DLD1 (cell line): ENCODE measurements around the gene TRRAP.
"Not testable (repeated sequence)": the region's sequence is repeated elsewhere in the genome, so short reads cannot be mapped to it uniquely, and the experiment has no call there.

Experiments
- in situ Hi-C: cut with HindIII; loops from 2 replicates; pipeline ENCODE4 v1.10.0; 2017; ENCODE audit warnings: low sequenced_read_pairs

Gene TRRAP

DNA sequence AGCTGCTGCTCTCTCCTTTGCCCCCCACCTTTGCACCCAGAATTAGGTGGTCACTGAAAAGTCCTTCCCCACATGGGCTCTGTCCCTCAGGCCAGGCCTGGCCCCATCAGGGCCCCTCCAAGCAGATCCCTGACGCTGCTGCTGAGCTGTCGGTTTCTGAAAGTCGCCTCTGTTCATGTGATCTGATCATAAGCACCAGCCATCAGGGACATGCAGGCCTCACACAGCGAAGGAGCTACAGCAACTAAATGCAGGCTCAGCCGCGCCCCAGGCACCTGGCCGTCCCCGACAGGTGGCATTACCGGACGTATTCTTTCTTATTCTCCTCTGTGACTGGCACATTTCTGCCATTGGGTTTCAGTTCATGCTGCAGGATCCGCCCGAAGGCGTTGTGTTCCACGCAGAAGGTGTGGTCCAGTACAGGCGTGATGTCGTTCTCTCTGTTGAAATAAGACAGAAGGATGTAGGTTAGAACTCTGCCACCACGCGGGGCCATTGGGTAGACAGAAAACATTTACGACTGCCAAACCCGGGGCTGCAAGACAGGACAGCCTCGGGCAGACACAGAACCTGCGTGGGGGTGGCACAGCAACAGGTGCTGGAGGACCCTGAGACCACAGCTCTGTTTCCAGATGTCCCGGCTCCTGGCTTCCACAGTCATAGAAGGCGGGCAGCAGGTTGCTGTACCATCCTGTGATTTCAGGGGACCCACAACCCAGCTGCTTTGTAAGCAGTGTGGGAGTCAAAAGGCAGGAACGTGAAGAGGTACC, 159.9 kb downstream of the TRRAP start:
- in situ Hi-C loops, result no loop called here

DNA sequence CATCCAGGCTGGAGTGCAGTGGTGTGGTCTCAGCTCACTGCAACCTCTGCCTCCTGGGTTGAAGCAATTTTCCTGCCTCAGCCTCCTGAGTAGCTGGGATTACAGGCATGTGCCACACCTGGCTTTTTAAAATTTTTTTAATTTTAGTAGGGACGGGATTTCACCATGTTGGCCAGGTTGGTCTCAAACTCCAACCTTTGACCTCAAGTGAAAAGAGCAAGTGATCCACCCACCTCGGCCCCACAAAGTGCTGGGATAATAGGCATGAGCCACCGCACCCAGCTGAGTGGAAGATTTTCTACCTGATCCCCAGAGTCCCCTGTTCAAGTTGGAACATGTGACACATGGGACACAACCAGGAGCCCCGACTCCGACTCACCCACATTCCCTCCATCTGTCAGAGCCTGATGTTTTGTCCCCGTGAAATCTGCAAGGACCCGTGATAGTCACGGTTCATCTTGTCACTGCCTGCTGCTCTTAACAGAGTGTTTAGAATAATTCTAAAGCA, 161.1 kb downstream of the TRRAP start:
- in situ Hi-C loops, result no loop called here

DNA sequence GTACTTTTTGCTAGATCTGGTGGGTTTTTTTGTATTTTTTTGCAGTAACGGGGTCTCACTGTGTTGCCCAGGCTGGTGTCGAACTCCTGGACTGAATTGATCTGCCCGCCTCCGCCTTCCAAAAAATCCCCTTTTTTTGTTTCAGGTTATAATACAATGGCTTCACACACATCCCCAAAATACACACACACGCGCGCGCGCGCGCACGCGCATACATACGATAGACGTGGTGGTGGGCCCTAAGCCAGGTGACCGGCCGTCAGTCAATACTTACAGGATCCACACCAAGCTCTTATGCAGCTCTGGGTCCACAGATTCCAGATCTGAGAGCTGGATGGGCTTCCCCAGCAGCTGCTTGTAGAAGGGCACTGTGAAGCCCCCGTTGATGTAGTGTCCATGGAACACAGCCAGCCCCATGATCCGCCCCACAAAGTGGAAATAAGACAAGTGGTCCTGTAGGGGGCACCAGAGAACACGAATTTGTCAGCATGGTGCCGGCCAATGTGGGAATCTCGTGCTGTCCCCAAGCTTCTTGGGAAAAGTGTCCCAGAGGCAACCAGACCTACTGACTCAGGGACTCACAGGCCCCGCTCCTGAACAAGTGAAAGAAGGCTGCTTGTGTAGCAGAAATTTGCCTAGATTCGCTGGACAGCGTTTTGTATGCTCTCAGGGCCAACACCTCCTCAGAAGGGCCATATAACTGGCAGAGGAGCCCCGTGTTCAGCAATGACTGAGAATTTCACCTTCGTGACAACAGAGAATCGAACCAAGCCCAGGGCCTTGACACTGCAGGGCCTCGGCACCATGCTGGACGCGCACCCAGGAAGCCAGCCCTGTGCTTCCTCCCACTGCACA, 162.0 kb downstream of the TRRAP start:
- in situ Hi-C loops, result no loop called here

DNA sequence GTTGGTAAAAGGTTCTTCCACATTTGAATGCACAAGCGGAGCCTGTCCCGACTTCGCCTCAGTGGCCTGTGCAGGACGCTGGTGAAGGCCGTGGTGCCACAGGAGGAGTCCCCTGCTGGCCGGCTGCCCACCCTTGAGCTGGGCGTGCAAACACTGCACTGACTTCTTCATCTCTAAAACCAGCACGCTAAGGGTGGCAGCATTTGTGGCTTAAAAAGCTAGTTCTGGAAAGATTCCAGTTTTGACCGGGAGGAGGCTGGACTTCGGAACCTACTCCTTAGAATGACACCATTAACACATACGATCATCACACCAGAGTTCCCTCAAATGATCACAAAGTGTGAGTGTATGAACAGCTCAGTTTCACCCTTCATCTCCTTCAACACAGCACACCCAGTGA, 163.2 kb downstream of the TRRAP start:
- in situ Hi-C loops, result no loop called here

DNA sequence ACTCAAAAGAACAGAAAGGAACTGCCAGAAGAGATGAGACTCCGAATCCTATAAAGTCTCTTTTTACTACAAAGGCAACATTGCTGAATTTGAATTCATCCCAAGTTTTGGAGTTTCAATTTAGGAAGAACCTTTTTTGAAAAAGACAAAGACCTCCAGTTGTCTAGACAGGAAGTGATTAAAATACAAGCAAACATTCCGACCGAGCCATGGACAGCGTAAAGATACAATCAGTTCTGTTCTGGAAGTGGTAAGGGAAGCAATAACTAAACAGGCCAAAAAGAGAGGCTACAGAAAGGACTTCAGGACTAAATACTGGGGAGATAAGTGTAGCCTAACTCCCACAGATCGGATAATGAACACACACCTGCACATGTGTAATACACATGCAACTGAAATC, 164.6 kb downstream of the TRRAP start:
- in situ Hi-C loops, result no loop called here

DNA sequence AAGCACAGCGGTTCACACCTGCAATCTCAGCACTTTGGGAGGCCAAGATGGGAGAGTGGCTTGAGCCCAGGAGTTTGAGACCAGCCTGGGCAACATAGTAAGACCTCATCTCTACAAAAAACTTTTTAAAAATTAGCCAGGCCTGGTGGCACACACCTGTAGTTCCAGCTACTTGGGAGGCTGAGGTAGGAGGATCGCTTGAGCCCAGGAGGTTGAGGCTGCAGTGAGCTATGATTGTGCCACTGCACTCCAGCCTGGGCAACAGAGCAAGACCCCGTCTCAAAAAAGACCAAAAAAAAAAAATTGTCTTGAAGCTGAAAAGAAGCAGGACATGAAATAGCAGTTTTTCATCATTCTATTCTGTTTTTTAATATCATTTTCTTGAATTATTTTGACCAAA, 166.5 kb downstream of the TRRAP start:
- in situ Hi-C loops, result not testable (repeated sequence)

DNA sequence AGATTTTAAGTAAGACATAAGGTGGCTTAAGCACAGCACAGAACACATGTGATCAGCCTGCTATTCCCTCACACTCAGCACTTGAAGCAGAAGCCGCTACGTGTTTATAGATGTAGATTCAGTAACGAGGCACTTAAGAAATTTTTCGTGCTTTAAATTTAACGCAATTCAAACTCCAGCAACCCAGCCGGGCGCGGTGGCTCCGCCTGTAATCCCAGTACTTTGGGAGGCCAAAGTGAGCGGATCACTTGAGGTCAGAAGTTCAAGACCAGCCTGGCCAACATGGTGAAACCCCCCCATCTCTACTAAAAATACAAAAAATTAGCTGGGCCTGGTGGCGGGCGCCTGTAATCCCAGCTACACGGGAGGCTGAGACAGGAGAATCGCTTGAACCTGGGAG, 167.9 kb downstream of the TRRAP start:
- in situ Hi-C loops, result not testable (repeated sequence)

DNA sequence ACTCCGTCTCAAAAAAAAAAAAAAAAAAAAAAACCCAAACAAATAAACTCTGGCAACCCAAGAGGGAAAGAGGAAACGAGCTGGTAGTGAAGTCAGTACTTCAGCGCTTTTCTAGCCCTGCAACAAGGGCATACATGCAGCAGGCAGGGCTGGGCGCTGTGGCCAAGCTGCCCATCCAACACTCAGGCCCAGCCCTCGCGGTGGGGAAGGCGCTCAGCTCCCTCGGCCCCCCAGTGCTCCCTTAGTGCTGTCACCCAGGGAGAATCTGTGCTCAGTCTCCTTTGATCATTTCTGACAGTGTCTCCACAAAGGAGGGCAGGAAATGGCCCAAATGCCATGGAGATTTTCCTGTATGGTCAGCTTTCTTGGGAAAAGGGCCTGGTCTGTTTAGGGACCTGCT, 168.4 kb downstream of the TRRAP start:
- in situ Hi-C loops, result no loop called here

DNA sequence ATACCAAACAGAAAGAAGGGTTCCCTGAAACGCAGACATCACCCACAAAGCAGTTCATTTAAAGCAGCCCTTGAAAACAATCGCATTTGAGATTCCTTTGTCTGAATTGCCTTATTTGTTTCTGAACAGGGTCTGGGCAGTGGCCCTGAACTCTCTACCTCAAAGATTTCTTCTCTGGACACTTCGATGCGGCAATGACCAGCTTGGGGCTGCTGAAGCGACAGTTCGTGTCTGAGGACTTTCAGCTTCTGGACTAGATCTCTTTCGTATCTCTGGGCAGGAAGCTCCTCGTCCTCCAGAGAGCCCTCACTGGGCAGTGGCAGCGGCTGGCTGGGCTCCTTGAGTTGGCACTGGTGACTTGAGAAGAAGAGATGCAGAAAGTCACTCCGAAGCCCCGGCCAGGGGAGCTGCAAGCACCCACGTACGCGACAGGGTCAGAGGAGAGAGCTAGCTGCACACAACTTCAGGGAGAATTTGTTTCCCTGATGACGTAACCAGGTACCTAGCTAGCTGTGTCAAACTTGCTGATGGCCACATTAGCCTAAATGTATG, 169.3 kb downstream of the TRRAP start:
- in situ Hi-C loops, result no loop called here

DNA sequence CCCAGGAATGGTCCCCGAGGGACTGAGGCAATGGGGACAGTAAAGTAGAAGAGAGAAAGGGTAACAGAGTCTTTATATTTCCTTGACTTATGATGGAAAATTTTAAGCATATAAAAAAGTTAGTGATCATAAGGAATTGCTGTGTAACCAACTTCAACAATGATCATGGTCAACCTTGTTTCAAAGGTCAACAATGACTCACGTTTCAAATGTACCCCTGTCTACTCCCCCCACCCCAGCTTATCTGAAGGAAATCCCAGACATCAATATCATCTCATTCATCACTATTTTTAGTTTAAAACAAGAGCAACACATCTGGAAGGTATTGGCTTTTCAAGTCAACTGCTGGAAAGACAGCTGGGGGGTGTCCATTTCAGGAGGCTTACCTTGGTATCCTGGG, 172.6 kb downstream of the TRRAP start:
- in situ Hi-C loops, result no loop called here

DNA sequence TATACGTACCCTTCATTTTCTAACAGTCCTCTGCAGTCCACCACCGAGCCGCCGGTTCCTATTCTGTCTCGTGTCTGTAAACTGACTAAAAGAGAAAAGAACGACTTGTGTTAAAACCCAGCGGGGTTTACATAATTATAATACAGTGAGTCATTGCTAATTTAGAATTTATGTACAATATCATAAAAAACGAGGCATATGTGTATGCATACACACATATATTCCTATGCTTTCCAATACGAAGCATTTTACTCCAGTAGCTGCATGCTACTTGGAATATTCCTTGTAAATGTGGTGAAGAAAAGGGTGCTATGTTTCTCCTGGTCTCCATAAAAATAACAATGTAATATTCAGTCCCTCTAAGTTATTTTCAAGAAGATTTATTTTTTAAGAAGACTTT, 176.4 kb downstream of the TRRAP start:
- in situ Hi-C loops, result no loop called here

DNA sequence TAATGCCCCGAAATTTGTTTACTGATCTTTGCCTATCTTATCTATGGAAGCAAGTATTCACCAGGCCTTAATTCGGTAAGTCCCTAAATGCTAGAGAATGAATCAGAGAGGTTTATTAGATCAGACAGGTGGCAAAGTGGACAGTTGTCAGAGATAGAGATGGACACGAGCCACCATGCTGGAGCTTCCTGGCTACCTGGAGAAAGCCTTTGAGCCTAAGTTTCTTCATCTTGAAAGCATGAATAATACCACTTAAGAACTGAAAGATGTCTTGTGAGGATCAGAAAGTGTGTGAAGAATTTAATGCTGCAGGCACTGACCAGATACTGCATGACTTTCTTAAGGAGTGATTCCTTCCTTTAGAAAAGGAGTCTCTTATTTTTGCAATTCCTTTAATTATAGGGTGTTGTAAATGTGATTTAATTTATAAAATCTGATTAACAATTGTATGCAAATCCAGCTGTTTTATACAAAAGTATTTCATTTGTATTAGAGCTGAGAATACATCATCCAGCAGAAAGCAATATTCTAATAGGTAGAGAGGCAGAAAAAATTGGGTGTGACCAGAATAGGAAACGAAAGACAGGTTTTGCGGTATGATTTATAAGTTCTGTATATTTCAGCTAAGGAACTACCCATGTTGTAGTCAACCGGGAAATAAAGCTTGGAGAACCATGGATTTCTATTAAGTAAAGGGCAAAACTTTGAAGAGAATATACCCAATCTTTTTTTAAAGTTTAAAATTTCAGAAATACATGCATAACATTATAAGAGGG, 182.9 kb downstream of the TRRAP start:
- in situ Hi-C loops, result no loop called here
